Fibroblast of lung (primary cell): Measurements from ENCODE around the gene SBF2. TPM values are rescaled to one million over a fixed set of nuclear protein-coding genes. Genes with fewer than 3 reads are reported as not detected.
A peak's percentile ranks its signal among the peaks of the same experiment; 100 is the strongest.

Source experiments
- DNase-seq, 2 donors: peaks; one replicate each; pipeline versions ENCODE4 v3.0.0 to v3.0.0-alpha.2; 2010; ENCODE audit warnings: low read depth in 2 of 2
- H2AFZ ChIP-seq: 2 replicates; pipeline ENCODE4 v1.5.1; 2012; ENCODE audit warnings: low read length, control low read depth, inconsistent platforms
- H3K27ac ChIP-seq: 2 replicates; pipeline ENCODE4 v1.5.1; 2011; ENCODE audit warnings: low read length, control low read depth; ENCODE audit not compliant: insufficient read depth
- H3K27me3 ChIP-seq: 2 replicates; pipeline ENCODE4 v1.5.1; 2011; ENCODE audit warnings: mild to moderate bottlenecking, low read length; ENCODE audit not compliant: control insufficient read depth, insufficient read depth
- H3K36me3 ChIP-seq: 2 replicates; pipeline ENCODE4 v1.5.1; 2011; ENCODE audit warnings: low read length; ENCODE audit not compliant: control insufficient read depth, insufficient read depth
- H3K4me1 ChIP-seq: 2 replicates; pipeline ENCODE4 v1.5.1; 2011; ENCODE audit warnings: low read length; ENCODE audit not compliant: control insufficient read depth, insufficient read depth; ENCODE audit errors: extremely low read depth
- H3K4me2 ChIP-seq: 2 replicates; pipeline ENCODE4 v1.5.1; 2011; ENCODE audit warnings: low read length, control low read depth; ENCODE audit not compliant: insufficient read depth; ENCODE audit errors: extremely low read depth
- H3K4me3 ChIP-seq, 4 experiments: fragments of 200-600 bp in 1 of 4; sonication (generic) in 1 of 4; replicated peaks in 1 of 4; 2 replicates each; pipeline ENCODE4 v1.5.1; 2011 to 2016; ENCODE audit warnings: low read length in 4 of 4, low read depth in 3 of 4, mild to moderate bottlenecking in 3 of 4, control low read depth in 2 of 4, inconsistent platforms in 1 of 4, mixed read lengths in 1 of 4; ENCODE audit not compliant: insufficient read depth in 1 of 4; ENCODE audit errors: control extremely low read depth in 1 of 4
- H3K79me2 ChIP-seq: 2 replicates; pipeline ENCODE4 v1.5.1; 2012; ENCODE audit warnings: mild to moderate bottlenecking, low read length, inconsistent platforms; ENCODE audit not compliant: control insufficient read depth, insufficient read depth
- H3K9ac ChIP-seq: 2 replicates; pipeline ENCODE4 v1.5.1; 2011; ENCODE audit warnings: mild to moderate bottlenecking, low read length, control low read depth; ENCODE audit not compliant: insufficient read depth
- H3K9me3 ChIP-seq: 2 replicates; pipeline ENCODE4 v1.5.1; 2012; ENCODE audit warnings: low read depth, low read length; ENCODE audit not compliant: control insufficient read depth, insufficient read depth
- H4K20me1 ChIP-seq: 2 replicates; pipeline ENCODE4 v1.5.1; 2011; ENCODE audit warnings: low read length; ENCODE audit not compliant: control insufficient read depth, insufficient read depth; ENCODE audit errors: extremely low read depth
- CTCF ChIP-seq, 2 donors: IDR thresholded peaks in 1 of 2; conservative IDR thresholded peaks in 1 of 2; 1 replicate in 1 of 2; 2 replicates in 1 of 2; pipeline ENCODE4 v1.5.1; 2011 to 2012; ENCODE audit warnings: low read length in 2 of 2, control low read depth in 1 of 2, inconsistent platforms in 1 of 2, low read depth in 1 of 2, mild to moderate bottlenecking in 1 of 2
- EZH2 ChIP-seq: IDR thresholded peaks from 2 replicates; pipeline ENCODE4 v1.5.1; 2012; ENCODE audit warnings: low read length, control low read depth, mild to moderate bottlenecking; ENCODE audit errors: missing control alignments
- polyA plus RNA-seq, 2 donors: library from polyadenylated mRNA; depleted of rRNA in 1 of 2; stranded (reverse) in 1 of 2; unstranded in 1 of 2; fragments of >200 nt; gene quantifications; 2 replicates each; pipeline ENCODE4 v1.2.1, GENCODE V29; 2011 to 2012; ENCODE audit warnings: missing spikeins in 1 of 2
- total RNA-seq: library from RNA; depleted of rRNA; stranded (reverse); fragments of >200 nt; gene quantifications from 2 replicates; pipeline ENCODE4 v1.2.1, GENCODE V29; 2014

The SBF2 gene
- total and polyA plus RNA-seq, 2 donors (not counting 1 experiment from before 2014, with no cell fraction given) = 69.4 to 95.9 TPM

- DNase-seq = peak; percentile 88 to 97
- peaks cover 9% of the 10 kb centered on the region for H3K4me1 ChIP-seq
- H2AFZ ChIP-seq = no peak overlapping the region
- H3K4me3 ChIP-seq = no peak overlapping the region
- H3K36me3 ChIP-seq = peaks cover 4% of the 10 kb centered on the region
- no peak overlapping the region for H3K9ac ChIP-seq
- no peaks in the 10 kb centered on the region for H3K27me3 ChIP-seq
- H3K4me2 ChIP-seq = no peak overlapping the region
- peaks cover 20% of the 10 kb centered on the region for H3K79me2 ChIP-seq
- no peaks in the 10 kb centered on the region for H4K20me1 ChIP-seq
- H3K9me3 ChIP-seq = no peaks in the 10 kb centered on the region
- TF ChIP-seq CTCF (conservative IDR thresholded peaks at IDR 0.05 in 1 of 2, IDR thresholded peaks at IDR 0.05 in 1 of 2; ENCODE audit: low read depth in 1 of 2, low read length in 2 of 2) (peak; percentile 32 to 48), EZH2 (no peak)
- no peak overlapping the region for H3K27ac ChIP-seq
These were observed 4.3 kb upstream of the SBF2 start for GRCh38 chr11:10298342-10298741.

DNA sequence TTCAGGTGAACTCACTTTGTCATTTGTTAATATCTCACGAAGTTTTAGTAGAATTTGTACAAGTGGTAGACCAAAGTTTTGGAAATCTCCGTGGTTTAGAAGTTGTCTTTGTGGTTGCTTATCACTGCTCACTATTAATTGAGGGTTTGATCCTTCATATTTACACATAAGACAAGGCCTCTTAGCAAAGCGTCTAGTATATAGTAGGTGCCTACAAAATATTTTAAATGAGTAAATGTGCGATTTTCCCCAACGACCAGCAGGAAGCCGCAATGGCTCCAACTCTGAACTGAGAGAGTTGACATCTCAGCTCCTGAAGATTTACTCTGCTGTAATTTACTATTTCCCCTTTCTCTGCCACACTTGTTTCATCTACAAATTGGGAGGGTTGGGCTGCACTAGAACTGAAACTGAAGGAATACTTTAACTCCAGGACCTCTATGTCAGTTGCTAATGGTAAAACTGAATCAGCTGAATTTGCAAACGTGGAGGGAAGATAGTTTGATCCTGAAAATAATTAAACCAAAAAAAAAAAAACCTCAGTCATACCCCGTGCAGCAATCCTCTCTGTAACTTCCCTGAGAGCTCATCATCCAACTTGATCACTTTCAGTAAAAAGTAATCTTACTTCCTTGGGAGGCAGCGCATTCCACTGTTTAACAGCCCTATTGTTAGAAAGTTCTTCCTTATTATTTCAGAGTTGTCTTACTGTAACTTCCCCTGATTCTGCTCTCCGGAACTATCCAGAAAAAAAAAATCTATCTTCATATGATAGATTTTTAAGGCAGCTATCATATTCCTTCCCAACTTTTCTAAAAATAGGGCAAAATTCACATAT lies 1.3 kb upstream of the SBF2 start:
- no peak overlapping the region for H3K9ac ChIP-seq
- peaks cover 5% of the 10 kb centered on the region for H3K36me3 ChIP-seq
- peaks cover 7% of the 10 kb centered on the region for H3K4me1 ChIP-seq
- H3K9me3 ChIP-seq = no peaks in the 10 kb centered on the region
- H2AFZ ChIP-seq = no peak overlapping the region
- H3K4me3 ChIP-seq = peak overlapping the region; percentile 74 to 84 (median 76)
- no peaks in the 10 kb centered on the region for H4K20me1 ChIP-seq
- H3K79me2 ChIP-seq = peaks cover 34% of the 10 kb centered on the region
- H3K27ac ChIP-seq = peak overlapping the region; percentile 92
- TF ChIP-seq EZH2 (no peak), CTCF (conservative IDR thresholded peaks at IDR 0.05 in 1 of 2, IDR thresholded peaks at IDR 0.05 in 1 of 2; ENCODE audit: low read depth in 1 of 2, low read length in 2 of 2) (no peak)
- no peak for DNase-seq
- no peaks in the 10 kb centered on the region for H3K27me3 ChIP-seq
- H3K4me2 ChIP-seq = peak overlapping the region; percentile 92

- H3K36me3 ChIP-seq = peaks cover 3% of the 10 kb centered on the region
- peak overlapping the region; percentile 93 for H3K9ac ChIP-seq
- H4K20me1 ChIP-seq = no peaks in the 10 kb centered on the region
- peak overlapping the region; percentile 74 to 84 (median 76) for H3K4me3 ChIP-seq
- peak; percentile 47 to 88 for DNase-seq
- H3K79me2 ChIP-seq = peaks cover 43% of the 10 kb centered on the region
- peak overlapping the region; percentile 92 for H3K27ac ChIP-seq
- peak overlapping the region; percentile 38 for H2AFZ ChIP-seq
- peak overlapping the region; percentile 92 for H3K4me2 ChIP-seq
- no peak for TF ChIP-seq CTCF (conservative IDR thresholded peaks at IDR 0.05 in 1 of 2, IDR thresholded peaks at IDR 0.05 in 1 of 2; ENCODE audit: low read depth in 1 of 2, low read length in 2 of 2)
- no peak for TF ChIP-seq EZH2
- no peaks in the 10 kb centered on the region for H3K27me3 ChIP-seq
- no peaks in the 10 kb centered on the region for H3K9me3 ChIP-seq
- H3K4me1 ChIP-seq = peaks cover 5% of the 10 kb centered on the region
These were observed 403 bp upstream of the SBF2 start for GRCh38 chr11:10294290-10294953.
